SU-DHL-6 (cell line): Measurements from ENCODE around the gene DNAJC9.

Experiments
- H2AFZ ChIP-seq: fragments of 200-600 bp; sonication (generic); 2 replicates; pipeline ENCODE4 v1.6.1; 2014; ENCODE audit warnings: low read depth, mild to moderate bottlenecking, moderate library complexity, mixed read lengths, antibody characterized with exemption, low read length; ENCODE audit not compliant: severe bottlenecking
- H3F3A ChIP-seq: fragments of 200-600 bp; shearing (Covaris generic); 2 replicates; pipeline ENCODE4 v1.6.0; 2016; ENCODE audit warnings: antibody characterized with exemption, mild to moderate bottlenecking; ENCODE audit not compliant: insufficient read depth
- H3K27ac ChIP-seq: fragments of 200-600 bp; sonication (generic); 2 replicates; pipeline ENCODE4 v1.5.1; 2016; ENCODE audit warnings: low read depth, mild to moderate bottlenecking, low read length, moderate library complexity, mixed read lengths
- H3K27me3 ChIP-seq: fragments of 200-600 bp; sonication (generic), shearing (Covaris generic); 2 replicates; pipeline ENCODE4 v1.6.0; 2014; ENCODE audit warnings: mild to moderate bottlenecking, low read length
- H3K36me3 ChIP-seq: fragments of 200-600 bp; sonication (generic); 2 replicates; pipeline ENCODE4 v1.6.1; 2014; ENCODE audit warnings: mild to moderate bottlenecking, low read length, mixed read lengths
- H3K4me2 ChIP-seq: fragments of 300-600, 200-600 bp; shearing (Covaris generic), sonication (generic); 2 replicates; pipeline ENCODE4 v1.6.0; 2014; ENCODE audit warnings: low read length, low read depth, mild to moderate bottlenecking; ENCODE audit not compliant: poor library complexity, severe bottlenecking
- H3K4me3 ChIP-seq: fragments of 200-600 bp; sonication (generic); 2 replicates; pipeline ENCODE4 v1.5.1; 2014; ENCODE audit warnings: antibody characterized with exemption, low read length, mild to moderate bottlenecking, mixed read lengths; ENCODE audit not compliant: insufficient read depth, poor library complexity, severe bottlenecking
- H3K79me2 ChIP-seq: fragments of 200-600 bp; sonication (generic); 2 replicates; pipeline ENCODE4 v1.6.1; 2014; ENCODE audit warnings: mild to moderate bottlenecking, low read length, moderate library complexity; ENCODE audit not compliant: insufficient read depth
- H3K9ac ChIP-seq: fragments of 200-600 bp; sonication (generic); 2 replicates; pipeline ENCODE4 v1.7.0; 2014; ENCODE audit warnings: mild to moderate bottlenecking, low read length
- H3K9me2 ChIP-seq: fragments of 200-600 bp; sonication (generic); replicated peaks from 2 replicates; pipeline ENCODE4 v1.6.1; 2014; ENCODE audit warnings: low read length; ENCODE audit not compliant: insufficient read depth
- H3K9me3 ChIP-seq: fragments of 200-600 bp; sonication (generic); 2 replicates; pipeline ENCODE4 v1.6.1; 2014; ENCODE audit warnings: low read length, mixed read lengths; ENCODE audit not compliant: insufficient read depth
- H4K20me1 ChIP-seq: fragments of 200-600 bp; sonication (generic); 2 replicates; pipeline ENCODE4 v1.6.1; 2014; ENCODE audit warnings: low read depth, mild to moderate bottlenecking, antibody characterized with exemption, low read length, moderate library complexity, mixed read lengths
- EZH2phosphoT487 ChIP-seq: fragments of 200-600 bp; sonication (generic), shearing (Covaris generic); conservative IDR thresholded peaks from 2 replicates; pipeline ENCODE4 v1.6.1; 2018; ENCODE audit warnings: mild to moderate bottlenecking, antibody characterized with exemption, low read length, moderate library complexity, mixed read lengths
- TF ChIP-seq, protein P1 (sequence below): fragments of 200-600 bp; sonication (generic); IDR thresholded peaks from one replicate; pipeline ENCODE4 v1.5.1; 2017; ENCODE audit warnings: antibody characterized with exemption, mild to moderate bottlenecking, low read length, moderate library complexity; ENCODE audit not compliant: insufficient read depth, poor library complexity, severe bottlenecking

Gene DNAJC9

DNA sequence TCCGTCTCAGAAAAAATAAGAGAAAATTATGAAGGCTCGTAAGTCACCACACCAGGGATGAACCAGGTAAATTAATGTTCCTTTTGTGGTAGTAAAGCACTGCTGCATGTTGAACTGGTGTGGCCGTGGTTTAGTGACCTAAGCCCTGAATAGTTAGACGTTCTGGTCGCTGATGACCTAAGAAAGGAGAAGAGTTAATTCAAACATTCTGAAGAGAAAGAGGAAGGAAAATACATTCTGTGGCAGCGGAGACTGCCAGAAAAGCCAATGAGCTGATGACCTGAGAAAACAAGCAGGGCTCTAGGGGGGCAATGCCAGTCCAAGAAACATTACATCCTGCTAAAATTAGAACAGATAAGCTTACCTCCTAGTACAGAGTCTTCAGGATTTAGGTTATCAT lies 17.5 kb downstream of the DNAJC9 start:
- peaks cover 4% of the 10 kb centered on the region; the same call in 1 of the 2 replicates for H3K36me3 ChIP-seq
- no peaks in the 10 kb centered on the region for H3K9me3 ChIP-seq

DNA sequence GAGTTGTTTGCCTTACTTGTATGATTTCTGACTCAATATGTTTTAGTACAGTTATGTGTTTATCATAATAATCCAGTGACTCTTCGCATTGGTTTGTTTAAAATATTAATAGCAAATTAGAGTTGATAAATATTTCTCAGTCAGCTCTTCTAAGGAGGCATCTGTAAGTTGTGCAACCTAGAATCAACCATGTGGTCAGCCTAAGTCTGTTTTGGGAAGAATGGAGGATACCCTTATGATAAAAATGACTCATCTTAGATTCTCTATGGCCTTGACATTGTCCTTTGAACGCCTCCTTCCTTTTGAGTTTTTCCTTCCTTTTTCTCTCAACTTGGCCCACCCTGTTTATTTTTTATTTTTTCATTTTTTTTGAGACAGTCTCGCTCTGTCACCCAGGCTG lies 18.8 kb downstream of the DNAJC9 start:
- no peaks in the 10 kb centered on the region for H3K27me3 ChIP-seq
- H3K36me3 ChIP-seq, result no peaks in the 10 kb centered on the region
- no peaks in the 10 kb centered on the region for H4K20me1 ChIP-seq
- no peak overlapping the region for H3K4me2 ChIP-seq
- H3K27ac ChIP-seq, result no peak overlapping the region
- no peak overlapping the region for H3K9ac ChIP-seq
- H3K9me3 ChIP-seq, result no peaks in the 10 kb centered on the region
- H3K79me2 ChIP-seq, result no peaks in the 10 kb centered on the region
- peaks cover 4% of the 10 kb centered on the region; the same call in 1 of the 2 replicates for H3F3A ChIP-seq
- no peak overlapping the region for H2AFZ ChIP-seq
- no peaks in the 10 kb centered on the region for H3K9me2 ChIP-seq
- H3K4me3 ChIP-seq, result no peak overlapping the region
- no peak for TF ChIP-seq EZH2phosphoT487
- TF ChIP-seq, protein P1, sequence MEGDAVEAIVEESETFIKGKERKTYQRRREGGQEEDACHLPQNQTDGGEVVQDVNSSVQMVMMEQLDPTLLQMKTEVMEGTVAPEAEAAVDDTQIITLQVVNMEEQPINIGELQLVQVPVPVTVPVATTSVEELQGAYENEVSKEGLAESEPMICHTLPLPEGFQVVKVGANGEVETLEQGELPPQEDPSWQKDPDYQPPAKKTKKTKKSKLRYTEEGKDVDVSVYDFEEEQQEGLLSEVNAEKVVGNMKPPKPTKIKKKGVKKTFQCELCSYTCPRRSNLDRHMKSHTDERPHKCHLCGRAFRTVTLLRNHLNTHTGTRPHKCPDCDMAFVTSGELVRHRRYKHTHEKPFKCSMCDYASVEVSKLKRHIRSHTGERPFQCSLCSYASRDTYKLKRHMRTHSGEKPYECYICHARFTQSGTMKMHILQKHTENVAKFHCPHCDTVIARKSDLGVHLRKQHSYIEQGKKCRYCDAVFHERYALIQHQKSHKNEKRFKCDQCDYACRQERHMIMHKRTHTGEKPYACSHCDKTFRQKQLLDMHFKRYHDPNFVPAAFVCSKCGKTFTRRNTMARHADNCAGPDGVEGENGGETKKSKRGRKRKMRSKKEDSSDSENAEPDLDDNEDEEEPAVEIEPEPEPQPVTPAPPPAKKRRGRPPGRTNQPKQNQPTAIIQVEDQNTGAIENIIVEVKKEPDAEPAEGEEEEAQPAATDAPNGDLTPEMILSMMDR, result no peak

More for the DNA sequence above, 17.5 kb downstream of the DNAJC9 start:
- Histone ChIP-seq H3K27me3 (no peaks in the 10 kb centered on the region), H3K9me2 (no peaks in the 10 kb centered on the region), H3K79me2 (no peaks in the 10 kb centered on the region), H2AFZ (no peak overlapping the region), H3K27ac (no peak overlapping the region), H3F3A (peaks cover 9% of the 10 kb centered on the region; the same call in 1 of the 2 replicates), H3K9ac (no peak overlapping the region), H3K4me2 (no peak overlapping the region), H3K4me3 (no peak overlapping the region), H4K20me1 (no peaks in the 10 kb centered on the region)
- TF ChIP-seq, protein P1, result no peak
- TF ChIP-seq EZH2phosphoT487, result no peak

DNA sequence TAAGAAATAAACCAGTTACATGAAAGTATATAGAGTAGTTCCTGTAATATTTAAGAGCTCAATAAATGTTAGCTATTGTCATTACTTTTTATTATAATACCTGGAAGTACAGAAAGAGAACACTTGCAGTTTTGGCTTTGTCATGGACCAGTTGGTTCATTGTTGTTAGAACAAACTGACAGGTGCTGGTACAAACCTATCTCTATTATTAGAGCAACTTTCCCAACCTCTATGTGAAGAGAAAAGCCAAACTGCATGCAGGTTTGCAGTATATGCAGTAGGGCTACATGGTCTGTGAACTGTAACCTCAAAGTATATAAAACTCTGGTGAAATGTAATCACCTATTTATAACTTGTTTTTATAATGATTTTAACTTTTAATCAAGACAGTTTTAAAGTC lies 20.4 kb downstream of the DNAJC9 start:
- TF ChIP-seq EZH2phosphoT487, result no peak
- TF ChIP-seq, protein P1, result no peak
- no peaks in the 10 kb centered on the region for H3K27me3 ChIP-seq
- no peak overlapping the region for H3K27ac ChIP-seq
- no peaks in the 10 kb centered on the region for H3K9me2 ChIP-seq
- H3K4me3 ChIP-seq, result no peak overlapping the region
- H3K79me2 ChIP-seq, result no peaks in the 10 kb centered on the region
- H2AFZ ChIP-seq, result no peak overlapping the region
- no peak overlapping the region for H3K9ac ChIP-seq
- H3K36me3 ChIP-seq, result no peaks in the 10 kb centered on the region
- H3F3A ChIP-seq, result no peaks in the 10 kb centered on the region
- no peaks in the 10 kb centered on the region for H4K20me1 ChIP-seq
- H3K9me3 ChIP-seq, result no peaks in the 10 kb centered on the region
- H3K4me2 ChIP-seq, result no peak overlapping the region
